HEK293 (cell line): Measurements from ENCODE around the gene MMP24OS.
A peak's percentile ranks its signal among the peaks of the same experiment; 100 is the strongest.

Experiments
- CTCF ChIA-PET: fragments of 350-600 bp; formaldehyde crosslinking; extraction: SDS; loops from one replicate; lab custom pipeline; 2021; ENCODE audit warnings: antibody characterized with exemption; lab: Yijun Ruan, JAX
- POLR2A ChIA-PET: fragments of 300-600 bp; formaldehyde crosslinking; extraction: SDS; loops from one replicate; lab custom pipeline; 2020; ENCODE audit warnings: antibody characterized with exemption, inconsistent platforms; lab: Yijun Ruan, JAX
- H3K27ac ChIP-seq: fragments of 200-500 bp; sonication (Bioruptor generic); 2 replicates; pipeline ENCODE4 v1.5.1; 2014; ENCODE audit warnings: low read depth, low read length, control low read depth, inconsistent platforms; ENCODE audit errors: extremely low read depth
- H3K36me3 ChIP-seq, 2 experiments: fragments of 200-500 bp in 1 of 2; sonication (Bioruptor generic) in 1 of 2; 1 replicate in 1 of 2; 2 replicates in 1 of 2; pipeline ENCODE4 v1.5.1; 2014 to 2017; ENCODE audit warnings: inconsistent platforms in 2 of 2, low read length in 2 of 2; ENCODE audit not compliant: control insufficient read depth in 2 of 2, insufficient read depth in 1 of 2
- H3K4me1 ChIP-seq: fragments of 200-500 bp; sonication (Bioruptor generic); 2 replicates; pipeline ENCODE4 v1.5.1; 2014; ENCODE audit warnings: mild to moderate bottlenecking, low read length, inconsistent platforms; ENCODE audit not compliant: control insufficient read depth, insufficient read depth
- H3K4me3 ChIP-seq: 2 replicates; pipeline ENCODE4 v1.5.1; 2011; ENCODE audit warnings: low read depth, mild to moderate bottlenecking, control low read depth, low read length, moderate library complexity
- H3K9me3 ChIP-seq: fragments of 200-500 bp; sonication (Bioruptor generic); 2 replicates; pipeline ENCODE4 v1.5.1; 2014; ENCODE audit warnings: low read depth, low read length, inconsistent platforms; ENCODE audit not compliant: control insufficient read depth, insufficient read depth
- KLF1 ChIP-seq: fragments of 450-650 bp; formaldehyde crosslinking; IDR thresholded peaks from 2 replicates; pipeline ENCODE4 v1.5.1; 2016; ENCODE audit warnings: missing biosample characterization, missing genetic modification characterization
- MZF1 ChIP-seq: fragments of 450-650 bp; formaldehyde crosslinking; IDR thresholded peaks from 2 replicates; pipeline ENCODE4 v1.5.1; 2017; ENCODE audit warnings: missing biosample characterization, missing genetic modification characterization, borderline replicate concordance
- OSR2 ChIP-seq: fragments of 450-650 bp; formaldehyde crosslinking; IDR thresholded peaks from 2 replicates; pipeline ENCODE4 v1.5.1; 2016; ENCODE audit warnings: missing biosample characterization, missing genetic modification characterization
- SETDB1 ChIP-seq: IDR thresholded peaks from one replicate; pipeline ENCODE4 v1.6.1; 2017; ENCODE audit warnings: mild to moderate bottlenecking, low read length, moderate library complexity, mixed read lengths; ENCODE audit not compliant: insufficient read length
- YY2 ChIP-seq: fragments of 450-650 bp; formaldehyde crosslinking; IDR thresholded peaks from 2 replicates; pipeline ENCODE4 v1.5.1; 2016; ENCODE audit warnings: missing biosample characterization, missing genetic modification characterization
- ZBTB10 ChIP-seq: fragments of 450-650 bp; formaldehyde crosslinking; IDR thresholded peaks from 2 replicates; pipeline ENCODE4 v1.5.1; 2016; ENCODE audit warnings: missing biosample characterization, missing genetic modification characterization
- ZBTB17 ChIP-seq: fragments of 450-650 bp; formaldehyde crosslinking; IDR thresholded peaks from 2 replicates; pipeline ENCODE4 v1.5.1; 2016; ENCODE audit warnings: missing biosample characterization, missing genetic modification characterization
- ZIC2 ChIP-seq: fragments of 450-650 bp; formaldehyde crosslinking; IDR thresholded peaks from 2 replicates; pipeline ENCODE4 v1.5.1; 2016; ENCODE audit warnings: missing biosample characterization, missing genetic modification characterization
- ZNF140 ChIP-seq: fragments of 450-650 bp; formaldehyde crosslinking; IDR thresholded peaks from 2 replicates; pipeline ENCODE4 v1.5.1; 2016; ENCODE audit warnings: missing biosample characterization, missing genetic modification characterization
- ZNF2 ChIP-seq: fragments of 450-650 bp; formaldehyde crosslinking; IDR thresholded peaks from 2 replicates; pipeline ENCODE4 v1.5.1; 2016; ENCODE audit warnings: missing biosample characterization, missing genetic modification characterization
- ZNF24 ChIP-seq: fragments of 450-650 bp; formaldehyde crosslinking; IDR thresholded peaks from 2 replicates; pipeline ENCODE4 v1.5.1; 2016; ENCODE audit warnings: missing biosample characterization, missing genetic modification characterization
- ZNF324 ChIP-seq: fragments of 450-650 bp; formaldehyde crosslinking; IDR thresholded peaks from 2 replicates; pipeline ENCODE4 v1.5.1; 2016; ENCODE audit warnings: missing biosample characterization, missing genetic modification characterization
- ZNF335 ChIP-seq: fragments of 450-650 bp; formaldehyde crosslinking; conservative IDR thresholded peaks from 2 replicates; pipeline ENCODE4 v1.5.1; 2016; ENCODE audit warnings: missing biosample characterization, missing genetic modification characterization
- ZNF366 ChIP-seq: fragments of 450-650 bp; formaldehyde crosslinking; conservative IDR thresholded peaks from 2 replicates; pipeline ENCODE4 v1.5.1; 2016; ENCODE audit warnings: missing biosample characterization, missing genetic modification characterization
- ZNF549 ChIP-seq: fragments of 450-650 bp; IDR thresholded peaks from 2 replicates; pipeline ENCODE4 v1.5.1; 2018; ENCODE audit warnings: missing biosample characterization, missing genetic modification characterization, mild to moderate bottlenecking, inconsistent platforms, moderate library complexity
- ZNF558 ChIP-seq: fragments of 450-650 bp; formaldehyde crosslinking; IDR thresholded peaks from 2 replicates; pipeline ENCODE4 v1.5.1; 2016; ENCODE audit warnings: missing biosample characterization, missing genetic modification characterization
- ZNF600 ChIP-seq: fragments of 450-650 bp; formaldehyde crosslinking; IDR thresholded peaks from 2 replicates; pipeline ENCODE4 v1.5.1; 2016; ENCODE audit warnings: missing biosample characterization, missing genetic modification characterization
- ZNF843 ChIP-seq: fragments of 450-650 bp; formaldehyde crosslinking; IDR thresholded peaks from 2 replicates; pipeline ENCODE4 v1.5.1; 2016; ENCODE audit warnings: missing biosample characterization, missing genetic modification characterization
- TF ChIP-seq, protein P1 (sequence below): fragments of 450-650 bp; formaldehyde crosslinking; IDR thresholded peaks from 2 replicates; pipeline ENCODE4 v1.5.1; 2016; ENCODE audit warnings: missing biosample characterization, missing genetic modification characterization

MMP24OS gene

GRCh38 chr20:35284992-35285805, 7.3 kb upstream of the MMP24OS start:
- no peaks in the 10 kb centered on the region for H3K4me1 ChIP-seq
- no peaks in the 10 kb centered on the region for H3K9me3 ChIP-seq
- peak overlapping the region; percentile 81; the same call in 1 of the 2 replicates for H3K27ac ChIP-seq
- POLR2A ChIA-PET, result interaction anchor here (0.6 to 1.7 kb wide), 16 partner anchors 8 to 1201 kb away, joined by 3 to 19 read pairs (median 4); partner anchors contain the start of genes CEP250 and EDEM2
- CTCF ChIA-PET, result interaction anchor here (1.2 to 1.4 kb wide), 2 partner anchors 19 to 22 kb away, joined by 4 to 6 read pairs; no protein-coding TSS in a partner anchor
- H3K4me3 ChIP-seq, result peak overlapping the region; percentile 86
- 0 out of 2 replicates have a peak, but pooled peaks have one; percentile 0 for TF ChIP-seq ZBTB10
- no peak for TF ChIP-seq ZNF324 (tag by site-specific recombination)
- TF ChIP-seq, protein P1, sequence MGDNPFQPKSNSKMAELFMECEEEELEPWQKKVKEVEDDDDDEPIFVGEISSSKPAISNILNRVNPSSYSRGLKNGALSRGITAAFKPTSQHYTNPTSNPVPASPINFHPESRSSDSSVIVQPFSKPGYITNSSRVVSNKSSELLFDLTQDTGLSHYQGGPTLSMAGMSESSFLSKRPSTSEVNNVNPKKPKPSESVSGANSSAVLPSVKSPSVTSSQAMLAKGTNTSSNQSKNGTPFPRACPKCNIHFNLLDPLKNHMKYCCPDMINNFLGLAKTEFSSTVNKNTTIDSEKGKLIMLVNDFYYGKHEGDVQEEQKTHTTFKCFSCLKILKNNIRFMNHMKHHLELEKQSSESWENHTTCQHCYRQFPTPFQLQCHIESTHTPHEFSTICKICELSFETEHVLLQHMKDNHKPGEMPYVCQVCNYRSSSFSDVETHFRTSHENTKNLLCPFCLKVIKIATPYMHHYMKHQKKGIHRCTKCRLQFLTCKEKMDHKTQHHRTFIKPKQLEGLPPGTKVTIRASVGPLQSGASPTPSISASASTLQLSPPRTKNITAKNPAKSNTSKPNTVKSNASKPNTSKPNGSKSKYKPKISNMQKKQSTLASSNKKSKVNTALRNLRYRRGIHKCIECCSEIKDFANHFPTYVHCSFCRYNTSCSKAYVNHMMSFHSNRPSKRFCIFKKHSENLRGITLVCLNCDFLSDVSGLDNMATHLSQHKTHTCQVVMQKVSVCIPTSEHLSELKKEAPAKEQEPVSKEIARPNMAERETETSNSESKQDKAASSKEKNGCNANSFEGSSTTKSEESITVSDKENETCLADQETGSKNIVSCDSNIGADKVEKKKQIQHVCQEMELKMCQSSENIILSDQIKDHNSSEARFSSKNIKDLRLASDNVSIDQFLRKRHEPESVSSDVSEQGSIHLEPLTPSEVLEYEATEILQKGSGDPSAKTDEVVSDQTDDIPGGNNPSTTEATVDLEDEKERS (tag by site-specific recombination), result peak; percentile 46; the same call in 1 of the 2 replicates
- peak; percentile 84 for TF ChIP-seq ZNF335 (tag by site-specific recombination)
- TF ChIP-seq ZIC2, result peak; percentile 88
- no peak for TF ChIP-seq ZNF843 (tag by site-specific recombination)
- peak; percentile 93 for TF ChIP-seq ZBTB17 (tag by site-specific recombination)
- TF ChIP-seq ZNF600 (tag by site-specific recombination), result peak; percentile 46; the same call in 1 of the 2 replicates
- peak; percentile 99; the same call in 1 of the 2 replicates for TF ChIP-seq ZNF24 (tag by site-specific recombination)
- TF ChIP-seq ZNF549 (tag by site-specific recombination), result no peak
- peak; percentile 80 for TF ChIP-seq ZNF366
- TF ChIP-seq OSR2 (tag by site-specific recombination), result 0 out of 2 replicates have a peak, but pooled peaks have one; percentile 21
- no peak for TF ChIP-seq MZF1
- no peak for TF ChIP-seq ZNF558 (tag by site-specific recombination)
- TF ChIP-seq KLF1 (tag by site-specific recombination), result no peak
- TF ChIP-seq YY2 (tag by site-specific recombination), result peak; percentile 30; the same call in 1 of the 2 replicates
- TF ChIP-seq ZNF2, result peak; percentile 11; the same call in 1 of the 2 replicates
- no peak for TF ChIP-seq ZNF140 (tag by site-specific recombination)
- no peak for TF ChIP-seq SETDB1
- H3K36me3 ChIP-seq, result peaks cover 13 to 29% of the 10 kb centered on the region in 2 experiments; a peak in 2 of 3 replicates
